PC-3 (cell line): Measurements from ENCODE around the gene NTRK2. TPM values are rescaled to one million over a fixed set of nuclear protein-coding genes. Genes with fewer than 3 reads are reported as not detected.

ENCODE experiments used
- ATAC-seq: fragments of 200-7000 bp; cut with Tn5 transposase; 2 replicates; pipeline ENCODE4 v1.9.1; 2020; ENCODE audit warnings: mild to moderate bottlenecking, moderate library complexity
- BruUV-seq: library from RNA; stranded (reverse); fragments of 400-500 nt; replicated peaks from 2 replicates; lab custom pipeline; 2021; lab: Mats Ljungman, UMichigan
- CTCF ChIA-PET: fragments of 300-600 bp; sonication (Branson Sonifier 250); formaldehyde crosslinking; loops from one replicate; lab custom pipeline; 2022; ENCODE audit warnings: antibody characterized with exemption; lab: Charles Lee
- POLR2A ChIA-PET: fragments of 300-600 bp; sonication (Branson Sonifier 250); formaldehyde crosslinking; loops from one replicate; lab custom pipeline; 2022; ENCODE audit warnings: antibody characterized with exemption; ENCODE audit not compliant: unreplicated experiment; lab: Charles Lee
- DNase-seq: peaks from one replicate; pipeline ENCODE4 v3.0.0-alpha.2; 2015
- H2AFZ ChIP-seq: fragments of 300-600 bp; sonication (generic); 2 replicates; pipeline ENCODE4 v1.6.0; 2016; ENCODE audit warnings: antibody characterized with exemption, low read length
- H3F3A ChIP-seq: fragments of 300-600 bp; sonication (generic); one replicate; pipeline ENCODE4 v1.6.0; 2017; ENCODE audit warnings: antibody characterized with exemption, low read length, control low read depth, mild to moderate bottlenecking; ENCODE audit not compliant: unreplicated experiment
- H3K27ac ChIP-seq: fragments of 300-600 bp; sonication (generic); 2 replicates; pipeline ENCODE4 v1.5.1; 2016; ENCODE audit warnings: mild to moderate bottlenecking, low read length
- H3K27me3 ChIP-seq: fragments of 300-600 bp; sonication (generic); 2 replicates; pipeline ENCODE4 v1.6.1; 2016; ENCODE audit warnings: low read length, mixed read lengths
- H3K36me3 ChIP-seq: fragments of 300-600 bp; sonication (generic); 2 replicates; pipeline ENCODE4 v1.6.1; 2016; ENCODE audit warnings: low read depth, mixed run types, low read length, mixed read lengths
- H3K4me1 ChIP-seq: fragments of 300-600 bp; sonication (generic); 2 replicates; pipeline ENCODE4 v1.5.1; 2016; ENCODE audit warnings: low read length; ENCODE audit not compliant: insufficient read depth
- H3K4me2 ChIP-seq: fragments of 300-600 bp; sonication (generic); 2 replicates; pipeline ENCODE4 v1.6.0; 2016; ENCODE audit warnings: low read length
- H3K4me3 ChIP-seq: fragments of 300-600 bp; sonication (generic); 2 replicates; pipeline ENCODE4 v1.5.1; 2016; ENCODE audit warnings: mild to moderate bottlenecking, low read length, mixed read lengths
- H3K79me2 ChIP-seq: fragments of 300-600 bp; sonication (generic); 2 replicates; pipeline ENCODE4 v1.6.1; 2017; ENCODE audit warnings: low read length, mixed read lengths
- H3K9ac ChIP-seq: fragments of 300-600 bp; sonication (generic); 2 replicates; pipeline ENCODE4 v1.6.0; 2016; ENCODE audit warnings: mild to moderate bottlenecking, low read length
- H3K9me2 ChIP-seq: fragments of 300-600 bp; sonication (generic); replicated peaks from 2 replicates; pipeline ENCODE4 v1.6.1; 2016; ENCODE audit warnings: mixed run types, low read length, mixed read lengths
- H3K9me3 ChIP-seq: fragments of 300-600 bp; sonication (generic); 2 replicates; pipeline ENCODE4 v1.6.1; 2016; ENCODE audit warnings: low read length, mixed read lengths
- H4K20me1 ChIP-seq: fragments of 300-600 bp; sonication (generic); 2 replicates; pipeline ENCODE4 v1.6.1; 2016; ENCODE audit warnings: low read length, mixed read lengths
- CTCF ChIP-seq: fragments of 300-600 bp; sonication (generic); conservative IDR thresholded peaks from 2 replicates; pipeline ENCODE4 v1.5.1; 2017; ENCODE audit warnings: antibody characterized with exemption, low read depth, mild to moderate bottlenecking, low read length
- EZH2 ChIP-seq: fragments of 300-600 bp; sonication (generic); IDR thresholded peaks from one replicate; pipeline ENCODE4 v1.6.1; 2017; ENCODE audit warnings: antibody characterized with exemption, mild to moderate bottlenecking, low read length; ENCODE audit not compliant: unreplicated experiment
- EZH2phosphoT487 ChIP-seq: fragments of 300-600 bp; sonication (generic); IDR thresholded peaks from 2 replicates; pipeline ENCODE4 v1.6.1; 2018; ENCODE audit warnings: mild to moderate bottlenecking, antibody characterized with exemption, low read length, borderline replicate concordance
- intact Hi-C: fragments of 100-400 bp; cut with micrococcal nuclease; formaldehyde crosslinking; loops from 2 replicates; pipeline ENCODE4 v1.9.0; 2023
- total RNA-seq: library from RNA; depleted of rRNA; stranded (reverse); fragments of >200 nt; gene quantifications from 2 replicates; pipeline ENCODE4 v1.2.3, GENCODE V29; 2014

The NTRK2 gene
- total RNA-seq, 1 experiment from 2014 or later: not detected

- BruUV-seq: no TSS peak
- no peak for TF ChIP-seq EZH2
- no peak for TF ChIP-seq CTCF
- TF ChIP-seq EZH2phosphoT487: no peak
- Histone ChIP-seq H3K4me3 (no peak overlapping the region), H3K4me1 (no peaks in the 10 kb centered on the region), H3K27me3 (no peaks in the 10 kb centered on the region), H3K9me3 (no peaks in the 10 kb centered on the region), H3F3A (no peaks in the 10 kb centered on the region), H3K9me2 (no peaks in the 10 kb centered on the region), H3K79me2 (no peaks in the 10 kb centered on the region), H3K27ac (no peak overlapping the region), H3K9ac (no peak overlapping the region), H4K20me1 (no peaks in the 10 kb centered on the region), H2AFZ (no peak overlapping the region), H3K4me2 (no peak overlapping the region), H3K36me3 (no peaks in the 10 kb centered on the region)
- no peak for DNase-seq
- CTCF ChIA-PET: no interaction called here
- ATAC-seq: no peak
- POLR2A ChIA-PET: no interaction called here
- intact Hi-C loops: no loop called here
Observed at GRCh38 chr9:84829471-84829870, 159.9 kb downstream of the NTRK2 start.

- no peak overlapping the region for H2AFZ ChIP-seq
- no peaks in the 10 kb centered on the region for H3K9me3 ChIP-seq
- ChIA-PET POLR2A (no interaction called here), CTCF (no interaction called here)
- H3K27ac ChIP-seq: no peak overlapping the region
- no peak overlapping the region for H3K4me3 ChIP-seq
- no peak for TF ChIP-seq CTCF
- no peak for TF ChIP-seq EZH2phosphoT487
- no peak for TF ChIP-seq EZH2
- H4K20me1 ChIP-seq: no peaks in the 10 kb centered on the region
- ATAC-seq (no peak), DNase-seq (no peak)
- no peaks in the 10 kb centered on the region for H3F3A ChIP-seq
- intact Hi-C loops: no loop called here
- H3K9me2 ChIP-seq: no peaks in the 10 kb centered on the region
- no TSS peak for BruUV-seq
- no peaks in the 10 kb centered on the region for H3K4me1 ChIP-seq
- H3K36me3 ChIP-seq: no peaks in the 10 kb centered on the region
- H3K4me2 ChIP-seq: no peak overlapping the region
- no peaks in the 10 kb centered on the region for H3K79me2 ChIP-seq
- no peaks in the 10 kb centered on the region for H3K27me3 ChIP-seq
- no peak overlapping the region for H3K9ac ChIP-seq
Observed at GRCh38 chr9:84829997-84830696, 160.6 kb downstream of the NTRK2 start.

- ChIA-PET CTCF (no interaction called here), POLR2A (no interaction called here)
- no peak overlapping the region for H3K4me2 ChIP-seq
- no peaks in the 10 kb centered on the region for H4K20me1 ChIP-seq
- no TSS peak for BruUV-seq
- no peaks in the 10 kb centered on the region for H3K79me2 ChIP-seq
- ATAC-seq (no peak), DNase-seq (no peak)
- TF ChIP-seq CTCF: no peak
- no peak for TF ChIP-seq EZH2
- no peak for TF ChIP-seq EZH2phosphoT487
- H3K4me3 ChIP-seq: no peak overlapping the region
- intact Hi-C loops: no loop called here
- no peaks in the 10 kb centered on the region for H3F3A ChIP-seq
- no peaks in the 10 kb centered on the region for H3K9me3 ChIP-seq
- no peaks in the 10 kb centered on the region for H3K4me1 ChIP-seq
- no peak overlapping the region for H2AFZ ChIP-seq
- H3K36me3 ChIP-seq: no peaks in the 10 kb centered on the region
- no peak overlapping the region for H3K9ac ChIP-seq
- no peaks in the 10 kb centered on the region for H3K9me2 ChIP-seq
- no peaks in the 10 kb centered on the region for H3K27me3 ChIP-seq
- no peak overlapping the region for H3K27ac ChIP-seq
Observed at GRCh38 chr9:84831377-84831776, 161.8 kb downstream of the NTRK2 start.
